ENCODE measurements around the gene MT1H. TPM values are rescaled to one million over a fixed set of nuclear protein-coding genes. Genes with fewer than 3 reads are reported as not detected.

MT1H gene
- total RNA-seq, 2 donors from 2014 or later, result 4.9 to 8.8 TPM

DNA sequence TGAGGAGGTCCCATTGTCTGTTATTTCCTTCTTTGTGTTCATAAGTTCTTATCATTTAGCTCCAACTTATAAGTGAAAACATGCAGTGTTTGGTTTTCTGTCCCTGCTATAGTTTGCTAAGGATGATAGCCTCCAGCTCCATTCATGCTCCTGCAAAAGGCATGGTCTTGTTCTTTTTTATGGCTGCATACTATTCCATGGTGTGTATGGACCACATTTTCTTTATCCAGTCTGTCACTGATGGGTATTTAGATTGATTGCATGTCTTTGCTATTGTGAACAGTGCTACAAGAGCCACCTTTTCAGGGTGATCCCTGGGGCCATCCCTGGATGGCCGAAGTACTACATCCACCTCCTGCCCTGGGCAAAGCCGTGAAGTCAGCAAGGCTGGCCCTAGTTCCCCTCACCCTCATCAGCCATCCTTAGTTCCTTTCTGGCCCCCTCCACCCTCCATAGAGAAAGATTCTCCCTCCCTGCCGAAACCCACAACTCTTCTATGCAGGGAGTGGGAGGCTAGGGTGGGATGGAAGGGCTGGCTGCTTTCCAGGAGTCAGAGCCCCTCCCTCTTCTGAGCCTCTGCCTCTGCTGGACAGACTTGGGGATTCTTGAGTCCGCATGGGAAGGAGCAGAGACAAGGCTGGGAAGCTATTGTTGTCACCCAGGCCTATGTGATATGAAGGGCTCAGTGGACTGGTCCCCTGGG, 21.0 kb downstream of the MT1H start:
- intact Hi-C loops (cut with DNase I), result loop anchor here (10.0 kb wide), 1 partner anchor 86 kb away; the partner anchor contains the start of gene MT2A
- no peaks in the 10 kb centered on the region for H3K9me3 ChIP-seq
- WGBS, 2 donors, result 72 to 80% methylated on average over 3 to 4 of the region's 4 CpGs

DNA sequence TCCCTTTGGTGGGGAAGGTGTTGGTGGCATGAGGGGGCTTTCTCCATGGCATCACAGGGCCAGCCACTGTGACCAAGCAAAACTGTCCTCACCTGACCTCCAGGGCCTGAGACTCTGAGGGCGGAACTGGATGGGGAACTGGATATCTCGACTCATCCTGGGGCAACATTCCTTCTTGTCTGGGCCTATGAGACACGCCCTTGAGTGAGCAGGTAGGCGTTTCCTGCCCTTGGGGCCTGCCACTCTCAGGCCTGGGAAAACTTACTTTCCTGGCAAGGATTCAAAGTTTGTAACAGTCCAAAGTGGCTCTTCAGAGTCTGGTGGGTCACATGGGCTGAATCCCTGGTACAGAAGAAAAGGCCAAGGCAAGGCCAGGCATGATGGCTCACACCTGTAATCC, 22.3 kb downstream of the MT1H start:
- 19 to 21% methylated on average over 3 to 4 of the region's 4 CpGs for WGBS, 2 donors

More for the DNA sequence above, 21.0 kb downstream of the MT1H start:
- H3K4me3 ChIP-seq, result no peak overlapping the region
- TF ChIP-seq POLR2A (IDR thresholded peaks at IDR 0.05), result no peak
- TF ChIP-seq, protein P1, sequence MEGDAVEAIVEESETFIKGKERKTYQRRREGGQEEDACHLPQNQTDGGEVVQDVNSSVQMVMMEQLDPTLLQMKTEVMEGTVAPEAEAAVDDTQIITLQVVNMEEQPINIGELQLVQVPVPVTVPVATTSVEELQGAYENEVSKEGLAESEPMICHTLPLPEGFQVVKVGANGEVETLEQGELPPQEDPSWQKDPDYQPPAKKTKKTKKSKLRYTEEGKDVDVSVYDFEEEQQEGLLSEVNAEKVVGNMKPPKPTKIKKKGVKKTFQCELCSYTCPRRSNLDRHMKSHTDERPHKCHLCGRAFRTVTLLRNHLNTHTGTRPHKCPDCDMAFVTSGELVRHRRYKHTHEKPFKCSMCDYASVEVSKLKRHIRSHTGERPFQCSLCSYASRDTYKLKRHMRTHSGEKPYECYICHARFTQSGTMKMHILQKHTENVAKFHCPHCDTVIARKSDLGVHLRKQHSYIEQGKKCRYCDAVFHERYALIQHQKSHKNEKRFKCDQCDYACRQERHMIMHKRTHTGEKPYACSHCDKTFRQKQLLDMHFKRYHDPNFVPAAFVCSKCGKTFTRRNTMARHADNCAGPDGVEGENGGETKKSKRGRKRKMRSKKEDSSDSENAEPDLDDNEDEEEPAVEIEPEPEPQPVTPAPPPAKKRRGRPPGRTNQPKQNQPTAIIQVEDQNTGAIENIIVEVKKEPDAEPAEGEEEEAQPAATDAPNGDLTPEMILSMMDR (IDR thresholded peaks at IDR 0.05), result no peak
- no peak overlapping the region for H3K27ac ChIP-seq
- no peaks in the 10 kb centered on the region for H3K36me3 ChIP-seq (replicated peaks in 1 of 2; ENCODE audit: insufficient read depth in 1 of 2, low read depth in 2 of 2)
- H3K27me3 ChIP-seq, result no peaks in the 10 kb centered on the region
- DNase-seq (no peak), ATAC-seq (no peak)
- peaks cover 44% of the 10 kb centered on the region for H3K4me1 ChIP-seq

DNA sequence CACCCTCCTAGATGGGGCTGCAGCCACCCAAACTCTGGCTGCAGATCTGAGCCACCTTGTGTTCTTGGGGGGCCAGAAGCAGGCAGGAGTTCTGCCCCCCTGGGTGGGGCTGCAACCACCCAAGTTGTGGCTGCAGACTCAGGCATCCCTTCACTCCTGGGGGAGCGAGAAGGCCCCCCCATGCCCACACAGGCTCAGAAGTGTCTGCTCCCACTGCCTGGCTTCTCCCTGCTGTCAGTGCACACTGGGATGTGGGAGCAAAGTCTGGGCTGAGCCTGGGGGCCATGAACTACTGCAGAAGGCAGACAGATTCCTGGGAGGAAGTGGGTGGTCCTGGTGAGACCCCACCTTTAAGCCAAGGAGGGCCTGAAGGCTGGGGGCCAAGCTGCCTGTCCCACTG, 25.6 kb downstream of the MT1H start:
- no peaks in the 10 kb centered on the region for H3K27me3 ChIP-seq
- H3K4me1 ChIP-seq, result peaks cover 19% of the 10 kb centered on the region
- TF ChIP-seq, protein P1 (IDR thresholded peaks at IDR 0.05), result no peak
- TF ChIP-seq POLR2A (IDR thresholded peaks at IDR 0.05), result no peak
- H3K4me3 ChIP-seq, result no peak overlapping the region
- H3K9me3 ChIP-seq, result no peaks in the 10 kb centered on the region
- intact Hi-C loops (cut with DNase I), result loop anchor here (10.0 kb wide), 1 partner anchor 90 kb away; the partner anchor contains the start of gene MT2A
- DNase-seq (no peak), ATAC-seq (no peak)
- H3K36me3 ChIP-seq (replicated peaks in 1 of 2; ENCODE audit: insufficient read depth in 1 of 2, low read depth in 2 of 2), result no peaks in the 10 kb centered on the region
- no peak overlapping the region for H3K27ac ChIP-seq
- no CpG with 5 or more reads among the region's 1 CpG for WGBS, 2 donors

More for the DNA sequence above, 22.3 kb downstream of the MT1H start:
- Histone ChIP-seq H3K36me3 (replicated peaks in 1 of 2; ENCODE audit: insufficient read depth in 1 of 2, low read depth in 2 of 2) (no peaks in the 10 kb centered on the region), H3K9me3 (no peaks in the 10 kb centered on the region), H3K4me3 (no peak overlapping the region), H3K27me3 (no peaks in the 10 kb centered on the region), H3K4me1 (peaks cover 35% of the 10 kb centered on the region), H3K27ac (peak overlapping the region in 1 of 4 donors; percentile 54)
- intact Hi-C loops (cut with DNase I), result loop anchor here (10.0 kb wide), 1 partner anchor 87 kb away; the partner anchor contains the start of gene MT2A
- peak; percentile 77 for ATAC-seq
- TF ChIP-seq, protein P1 (IDR thresholded peaks at IDR 0.05), result no peak
- TF ChIP-seq POLR2A (IDR thresholded peaks at IDR 0.05), result no peak
- DNase-seq, result peak; percentile 57 to 78 (median 72)

DNA sequence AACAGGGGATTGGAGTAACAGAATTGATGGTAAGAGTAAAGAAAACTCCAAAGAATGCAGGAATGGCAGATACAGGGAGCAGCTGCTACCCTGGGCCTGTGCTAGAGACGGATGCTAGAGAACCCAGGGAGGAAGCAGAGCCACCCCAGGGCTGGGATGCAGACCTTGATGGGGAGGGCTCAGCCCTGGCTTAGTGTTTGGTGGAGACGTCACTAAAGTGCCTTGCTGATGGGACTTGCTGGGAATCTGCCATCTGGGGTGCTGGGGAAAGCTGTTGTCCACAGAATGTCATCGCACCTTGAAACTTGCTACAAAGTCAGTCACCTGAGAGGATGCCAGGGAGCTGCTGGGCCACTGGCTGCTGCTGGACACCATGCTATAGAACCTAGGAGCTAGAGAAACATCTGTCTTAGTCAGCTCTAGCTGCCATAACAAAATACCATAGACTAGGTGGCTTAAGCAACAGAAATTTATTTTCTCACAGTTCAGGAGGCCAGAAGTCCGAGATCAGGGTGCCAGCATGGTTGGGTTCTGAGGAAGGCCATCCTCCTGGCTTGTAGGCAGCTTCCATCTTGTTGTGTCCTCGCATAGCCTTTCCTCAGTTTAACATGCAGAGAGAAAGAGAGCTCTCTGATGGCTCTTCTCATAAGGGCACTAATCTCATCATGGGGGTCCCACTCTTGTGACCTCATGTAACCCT, 28.0 kb downstream of the MT1H start:
- intact Hi-C loops (cut with DNase I), result loop anchor here (10.0 kb wide), 1 partner anchor 93 kb away; the partner anchor contains the start of gene MT2A
- no peak overlapping the region for H3K27ac ChIP-seq
- TF ChIP-seq, protein P1 (IDR thresholded peaks at IDR 0.05), result no peak
- no peak for TF ChIP-seq POLR2A (IDR thresholded peaks at IDR 0.05)
- H3K4me1 ChIP-seq, result peaks cover 16% of the 10 kb centered on the region
- no peak overlapping the region for H3K4me3 ChIP-seq
- WGBS, 2 donors, result 89 to 95% methylated on average over 4 to 5 of the region's 5 CpGs
- no peaks in the 10 kb centered on the region for H3K27me3 ChIP-seq
- ATAC-seq (no peak), DNase-seq (no peak)
- H3K9me3 ChIP-seq, result no peaks in the 10 kb centered on the region
- no peaks in the 10 kb centered on the region for H3K36me3 ChIP-seq (replicated peaks in 1 of 2; ENCODE audit: insufficient read depth in 1 of 2, low read depth in 2 of 2)
